Calu3 (cell line): ENCODE results near the gene PRIM1. TPM values are rescaled to one million over a fixed set of nuclear protein-coding genes. Genes with fewer than 3 reads are reported as not detected.

Experiments used
- BruUV-seq: library from RNA; stranded (reverse); fragments of 400-500 nt; replicated peaks from 2 replicates; lab custom pipeline; 2021; lab: Mats Ljungman, UMichigan
- CTCF ChIA-PET: fragments of 300-600 bp; sonication (Branson Sonifier 250); formaldehyde crosslinking; loops from one replicate; lab custom pipeline; 2022; ENCODE audit warnings: antibody characterized with exemption; lab: Charles Lee
- DNase-seq: peaks from one replicate; pipeline ENCODE4 v3.0.0; 2022
- H3K27ac Mint-ChIP-seq: one replicate; pipeline ENCODE4 v1.8.0; 2022; ENCODE audit warnings: mixed read lengths; ENCODE audit not compliant: unreplicated experiment
- H3K27me3 Mint-ChIP-seq: one replicate; pipeline ENCODE4 v1.8.0; 2022; ENCODE audit warnings: mixed read lengths; ENCODE audit not compliant: unreplicated experiment
- H3K36me3 Mint-ChIP-seq: one replicate; pipeline ENCODE4 v1.8.0; 2022; ENCODE audit warnings: mild to moderate bottlenecking, moderate library complexity, mixed read lengths; ENCODE audit not compliant: insufficient read depth, unreplicated experiment
- H3K4me1 Mint-ChIP-seq: one replicate; pipeline ENCODE4 v1.8.0; 2022; ENCODE audit warnings: mild to moderate bottlenecking, low read depth, mixed read lengths; ENCODE audit not compliant: unreplicated experiment
- H3K4me3 Mint-ChIP-seq: one replicate; pipeline ENCODE4 v1.8.0; 2022; ENCODE audit warnings: mild to moderate bottlenecking, low read depth, moderate library complexity, mixed read lengths; ENCODE audit not compliant: unreplicated experiment
- H3K9me3 Mint-ChIP-seq: one replicate; pipeline ENCODE4 v1.8.0; 2022; ENCODE audit warnings: low read depth, mixed read lengths; ENCODE audit not compliant: unreplicated experiment
- CTCF ChIP-seq: fragments of 200-600 bp; IDR thresholded peaks from one replicate; pipeline ENCODE4 v1.8.0; 2022; ENCODE audit warnings: antibody characterized with exemption; ENCODE audit not compliant: unreplicated experiment
- intact Hi-C: fragments of 100-400 bp; cut with micrococcal nuclease; formaldehyde crosslinking; loops from one replicate; pipeline ENCODE4 v1.10.0; 2022; ENCODE audit not compliant: unreplicated experiment
- total RNA-seq: library from RNA; stranded (reverse); gene quantifications from 2 replicates; pipeline ENCODE4 v1.2.3, GENCODE V29; 2022

PRIM1 gene
- total RNA-seq, 1 experiment from 2014 or later, result 39.7 TPM

DNA sequence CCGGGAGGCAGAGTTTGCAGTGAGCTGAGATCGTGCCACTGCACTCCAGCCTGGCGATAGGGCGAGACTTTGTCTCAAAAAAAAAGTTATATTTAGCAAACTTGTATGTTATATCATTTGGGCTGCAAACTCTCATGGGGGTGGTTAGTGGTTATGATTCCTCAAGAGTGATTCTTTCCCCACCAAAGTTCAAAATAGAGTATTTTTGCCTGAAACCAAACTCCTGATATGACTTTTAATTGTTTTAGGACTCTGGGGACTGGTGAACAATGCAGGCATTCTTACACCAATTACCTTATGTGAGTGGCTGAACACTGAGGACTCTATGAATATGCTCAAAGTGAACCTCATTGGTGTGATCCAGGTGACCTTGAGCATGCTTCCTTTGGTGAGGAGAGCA lies 29.6 kb upstream of the PRIM1 start:
- no peak for TF ChIP-seq CTCF
- Mint-ChIP-seq H3K27me3 (peaks cover 13% of the 10 kb centered on the region), H3K27ac (no peak overlapping the region), H3K9me3 (peaks cover 3% of the 10 kb centered on the region), H3K36me3 (no peaks in the 10 kb centered on the region), H3K4me1 (peaks cover 21% of the 10 kb centered on the region), H3K4me3 (no peak overlapping the region)
- no TSS peak for BruUV-seq
- intact Hi-C loops, result no loop called here
- CTCF ChIA-PET, result no interaction called here
- DNase-seq, result no peak

- no peak for TF ChIP-seq CTCF
- no peak overlapping the region for H3K4me3 Mint-ChIP-seq
- DNase-seq, result no peak
- CTCF ChIA-PET, result interaction anchor here (0.6 to 1.3 kb wide), 2 partner anchors 10 to 38 kb away, joined by 3 read pairs; no protein-coding TSS in a partner anchor
- BruUV-seq, result no TSS peak
- H3K4me1 Mint-ChIP-seq, result peaks cover 12% of the 10 kb centered on the region
- H3K36me3 Mint-ChIP-seq, result no peaks in the 10 kb centered on the region
- H3K9me3 Mint-ChIP-seq, result no peaks in the 10 kb centered on the region
- H3K27ac Mint-ChIP-seq, result no peak overlapping the region
- no peaks in the 10 kb centered on the region for H3K27me3 Mint-ChIP-seq
- intact Hi-C loops, result no loop called here
These were observed 26.6 kb upstream of the PRIM1 start for GRCh38 chr12:56778756-56779155.

- no peak overlapping the region for H3K4me3 Mint-ChIP-seq
- no peak for DNase-seq
- no peak overlapping the region for H3K27ac Mint-ChIP-seq
- CTCF ChIA-PET, result interaction anchor here (0.7 kb wide), 1 partner anchor 16 kb away, joined by 4 read pairs; no protein-coding TSS in a partner anchor
- no peaks in the 10 kb centered on the region for H3K9me3 Mint-ChIP-seq
- no TSS peak for BruUV-seq
- peaks cover 12% of the 10 kb centered on the region for H3K4me1 Mint-ChIP-seq
- intact Hi-C loops, result no loop called here
- H3K27me3 Mint-ChIP-seq, result no peaks in the 10 kb centered on the region
- no peak for TF ChIP-seq CTCF
- H3K36me3 Mint-ChIP-seq, result no peaks in the 10 kb centered on the region
These were observed 24.5 kb upstream of the PRIM1 start for GRCh38 chr12:56776654-56777053.

- no peak for TF ChIP-seq CTCF
- CTCF ChIA-PET, result no interaction called here
- BruUV-seq, result no TSS peak
- intact Hi-C loops, result no loop called here
- Mint-ChIP-seq H3K36me3 (no peaks in the 10 kb centered on the region), H3K27me3 (no peaks in the 10 kb centered on the region), H3K27ac (no peak overlapping the region), H3K4me3 (no peak overlapping the region), H3K9me3 (no peaks in the 10 kb centered on the region), H3K4me1 (peaks cover 10% of the 10 kb centered on the region)
- DNase-seq, result no peak
These were observed 23.5 kb upstream of the PRIM1 start for GRCh38 chr12:56775638-56776037.
